HepG2 (cell line): ENCODE measurements around the gene OR6N1.

Source experiments
- BRCA1 ChIP-seq: sonication (generic); formaldehyde crosslinking; IDR thresholded peaks from 2 replicates; pipeline ENCODE4 v1.4.0; 2020; ENCODE audit warnings: missing genetic modification reagents
- FOXC1 ChIP-seq: sonication (generic); formaldehyde crosslinking; IDR thresholded peaks from 2 replicates; pipeline ENCODE4 v1.8.0; 2022; ENCODE audit warnings: mild to moderate bottlenecking, missing genetic modification reagents, borderline replicate concordance
- FOXJ3 ChIP-seq: sonication (generic); formaldehyde crosslinking; IDR thresholded peaks from 2 replicates; pipeline ENCODE4 v1.4.0; 2020; ENCODE audit warnings: missing genetic modification reagents, mild to moderate bottlenecking, borderline replicate concordance
- NCOA1 ChIP-seq: sonication (generic); formaldehyde crosslinking; IDR thresholded peaks from 2 replicates; pipeline ENCODE4 v1.9.0; 2021; ENCODE audit warnings: missing genetic modification reagents
- NFIB ChIP-seq: sonication (generic); formaldehyde crosslinking; IDR thresholded peaks from 2 replicates; pipeline ENCODE4 v1.9.0; 2021; ENCODE audit warnings: missing genetic modification reagents, mild to moderate bottlenecking, borderline replicate concordance
- NFYB ChIP-seq: sonication (generic); formaldehyde crosslinking; IDR thresholded peaks from 2 replicates; pipeline ENCODE4 v1.4.0; 2020; ENCODE audit warnings: missing genetic modification reagents
- YY1 ChIP-seq: IDR thresholded peaks from 2 replicates; pipeline ENCODE4 v1.6.1; 2011; ENCODE audit warnings: low read length, low read depth, moderate library complexity, mild to moderate bottlenecking; ENCODE audit not compliant: insufficient read depth, insufficient replicate concordance
- ZNF256 ChIP-seq: sonication (generic); formaldehyde crosslinking; conservative IDR thresholded peaks from 2 replicates; pipeline ENCODE4 v1.4.0; 2020; ENCODE audit warnings: missing genetic modification reagents
- ZNF609 ChIP-seq: sonication (generic); formaldehyde crosslinking; IDR thresholded peaks from 2 replicates; pipeline ENCODE4 v1.4.0; 2020; ENCODE audit warnings: mild to moderate bottlenecking, missing genetic modification reagents, borderline replicate concordance
- TF ChIP-seq, protein P1 (sequence below): sonication (generic); formaldehyde crosslinking; conservative IDR thresholded peaks from 2 replicates; pipeline ENCODE4 v1.8.0; 2022; ENCODE audit warnings: missing genetic modification reagents
- TF ChIP-seq, protein P2 (sequence below): sonication (generic); formaldehyde crosslinking; IDR thresholded peaks from 2 replicates; pipeline ENCODE4 v1.5.0; 2020; ENCODE audit warnings: mild to moderate bottlenecking, missing genetic modification reagents, moderate library complexity

DNA sequence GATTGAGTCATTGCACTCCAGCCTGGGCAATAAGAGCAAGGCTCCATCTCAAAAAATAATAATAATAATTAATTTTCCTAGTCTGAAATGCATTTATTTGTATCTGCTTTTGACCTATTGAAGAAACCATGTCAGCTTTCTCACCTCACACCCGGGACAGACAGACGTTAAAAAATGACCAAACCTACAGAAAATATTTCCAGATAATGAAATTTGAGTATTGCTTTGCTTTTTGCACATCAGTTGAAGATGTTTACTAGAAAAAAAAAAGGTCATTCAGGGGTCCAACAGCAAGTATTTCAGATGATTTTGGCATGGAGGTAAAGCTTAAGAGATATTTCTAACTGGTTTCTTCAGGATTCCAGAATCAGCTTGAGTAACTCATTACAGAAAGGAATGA, 17.6 kb downstream of the OR6N1 start, which contains the start of gene OR6K6:
- no peak for TF ChIP-seq FOXJ3 (CRISPR knock-in tag)
- TF ChIP-seq YY1 = no peak
- TF ChIP-seq NFYB = no peak
- TF ChIP-seq BRCA1 = no peak
- TF ChIP-seq ZNF609 = no peak
- TF ChIP-seq FOXC1 = no peak
- no peak for TF ChIP-seq NFIB
- TF ChIP-seq, protein P1, sequence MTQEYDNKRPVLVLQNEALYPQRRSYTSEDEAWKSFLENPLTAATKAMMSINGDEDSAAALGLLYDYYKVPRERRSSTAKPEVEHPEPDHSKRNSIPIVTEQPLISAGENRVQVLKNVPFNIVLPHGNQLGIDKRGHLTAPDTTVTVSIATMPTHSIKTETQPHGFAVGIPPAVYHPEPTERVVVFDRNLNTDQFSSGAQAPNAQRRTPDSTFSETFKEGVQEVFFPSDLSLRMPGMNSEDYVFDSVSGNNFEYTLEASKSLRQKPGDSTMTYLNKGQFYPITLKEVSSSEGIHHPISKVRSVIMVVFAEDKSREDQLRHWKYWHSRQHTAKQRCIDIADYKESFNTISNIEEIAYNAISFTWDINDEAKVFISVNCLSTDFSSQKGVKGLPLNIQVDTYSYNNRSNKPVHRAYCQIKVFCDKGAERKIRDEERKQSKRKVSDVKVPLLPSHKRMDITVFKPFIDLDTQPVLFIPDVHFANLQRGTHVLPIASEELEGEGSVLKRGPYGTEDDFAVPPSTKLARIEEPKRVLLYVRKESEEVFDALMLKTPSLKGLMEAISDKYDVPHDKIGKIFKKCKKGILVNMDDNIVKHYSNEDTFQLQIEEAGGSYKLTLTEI (CRISPR knock-in tag) = no peak
- TF ChIP-seq, protein P2, sequence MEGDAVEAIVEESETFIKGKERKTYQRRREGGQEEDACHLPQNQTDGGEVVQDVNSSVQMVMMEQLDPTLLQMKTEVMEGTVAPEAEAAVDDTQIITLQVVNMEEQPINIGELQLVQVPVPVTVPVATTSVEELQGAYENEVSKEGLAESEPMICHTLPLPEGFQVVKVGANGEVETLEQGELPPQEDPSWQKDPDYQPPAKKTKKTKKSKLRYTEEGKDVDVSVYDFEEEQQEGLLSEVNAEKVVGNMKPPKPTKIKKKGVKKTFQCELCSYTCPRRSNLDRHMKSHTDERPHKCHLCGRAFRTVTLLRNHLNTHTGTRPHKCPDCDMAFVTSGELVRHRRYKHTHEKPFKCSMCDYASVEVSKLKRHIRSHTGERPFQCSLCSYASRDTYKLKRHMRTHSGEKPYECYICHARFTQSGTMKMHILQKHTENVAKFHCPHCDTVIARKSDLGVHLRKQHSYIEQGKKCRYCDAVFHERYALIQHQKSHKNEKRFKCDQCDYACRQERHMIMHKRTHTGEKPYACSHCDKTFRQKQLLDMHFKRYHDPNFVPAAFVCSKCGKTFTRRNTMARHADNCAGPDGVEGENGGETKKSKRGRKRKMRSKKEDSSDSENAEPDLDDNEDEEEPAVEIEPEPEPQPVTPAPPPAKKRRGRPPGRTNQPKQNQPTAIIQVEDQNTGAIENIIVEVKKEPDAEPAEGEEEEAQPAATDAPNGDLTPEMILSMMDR (CRISPR knock-in tag) = no peak
- no peak for TF ChIP-seq ZNF256 (CRISPR knock-in tag)
- TF ChIP-seq NCOA1 (CRISPR knock-in tag) = no peak
